GM19395 (cell line): ENCODE data around the gene HYAL2.
A peak's percentile ranks its signal among the peaks of the same experiment; 100 is the strongest.
"Not testable (repeated sequence)": the region's sequence is repeated elsewhere in the genome, so short reads cannot be mapped to it uniquely, and the experiment has no call there.

Experiments
- ATAC-seq: cut with Tn5 transposase; IDR thresholded peaks from one replicate; pipeline ENCODE4 v1.9.1; 2021; ENCODE audit warnings: mild to moderate bottlenecking, moderate library complexity; ENCODE audit not compliant: unreplicated experiment

Gene HYAL2

DNA sequence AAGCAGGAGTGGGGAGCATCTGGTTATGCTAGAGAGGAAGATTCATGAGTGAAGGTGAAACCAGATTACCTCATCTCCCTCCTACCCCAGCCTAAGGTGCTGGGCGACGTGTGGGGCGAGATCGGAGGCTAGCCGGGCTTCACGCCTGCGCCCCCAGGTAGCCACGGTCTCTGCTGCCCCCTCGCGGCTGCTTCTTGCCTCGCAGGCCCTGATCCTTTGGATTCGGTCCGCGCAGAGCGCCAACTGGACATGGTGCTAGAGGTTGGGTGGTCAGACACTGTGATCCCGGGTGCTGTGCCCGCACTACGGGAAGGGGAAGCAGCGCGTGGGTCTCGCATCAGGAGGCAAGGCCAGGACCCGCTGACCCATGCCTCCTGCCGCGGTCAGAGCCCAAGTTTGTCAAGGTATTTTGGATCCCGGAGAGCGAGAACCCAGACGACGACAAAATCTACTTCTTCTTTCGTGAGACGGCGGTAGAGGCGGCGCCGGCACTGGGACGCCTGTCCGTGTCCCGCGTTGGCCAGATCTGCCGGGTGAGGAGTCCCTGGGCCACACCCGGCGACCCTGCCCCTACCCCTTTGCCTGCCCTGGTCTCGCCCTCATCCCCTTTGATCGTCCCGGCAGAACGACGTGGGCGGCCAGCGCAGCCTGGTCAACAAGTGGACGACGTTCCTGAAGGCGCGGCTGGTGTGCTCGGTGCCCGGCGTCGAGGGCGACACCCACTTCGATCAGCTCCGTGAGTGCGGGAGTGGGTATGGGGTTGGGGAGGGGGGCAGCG, 49.4 kb downstream of the HYAL2 start:
- peak; percentile 77 for ATAC-seq

GRCh38 chr3:50272538-50272910, 50.0 kb downstream of the HYAL2 start:
- ATAC-seq: not testable (repeated sequence)

DNA sequence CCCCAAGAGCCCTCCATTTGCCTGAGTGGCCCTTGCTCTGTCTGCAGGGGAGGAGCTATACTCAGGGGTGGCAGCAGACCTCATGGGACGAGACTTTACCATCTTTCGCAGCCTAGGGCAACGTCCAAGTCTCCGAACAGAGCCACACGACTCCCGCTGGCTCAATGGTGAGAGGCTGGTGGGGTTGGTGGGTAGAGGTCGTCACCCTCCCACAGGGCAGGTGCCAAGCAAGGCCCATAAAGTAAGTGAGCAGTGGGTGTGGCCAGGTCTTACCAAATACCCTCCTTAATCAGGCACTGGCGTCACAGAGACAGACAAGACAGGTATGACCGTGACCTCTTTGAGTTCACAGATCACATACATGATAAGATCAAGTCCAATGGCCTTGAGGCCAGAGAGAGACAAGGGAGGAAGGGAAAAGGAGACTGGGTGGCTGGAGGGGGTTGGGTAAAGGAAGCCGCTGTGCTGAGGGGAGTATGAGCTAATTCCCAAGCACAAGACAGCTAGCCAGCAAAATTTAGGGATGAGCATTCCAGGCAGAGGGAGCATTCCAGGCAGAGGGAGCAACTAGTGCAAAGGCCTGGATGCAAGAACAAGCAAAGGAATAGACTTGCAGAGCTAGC, 51.1 kb downstream of the HYAL2 start:
- ATAC-seq: no peak

GRCh38 chr3:50270422-50271224, 51.9 kb downstream of the HYAL2 start:
- ATAC-seq: no peak

DNA sequence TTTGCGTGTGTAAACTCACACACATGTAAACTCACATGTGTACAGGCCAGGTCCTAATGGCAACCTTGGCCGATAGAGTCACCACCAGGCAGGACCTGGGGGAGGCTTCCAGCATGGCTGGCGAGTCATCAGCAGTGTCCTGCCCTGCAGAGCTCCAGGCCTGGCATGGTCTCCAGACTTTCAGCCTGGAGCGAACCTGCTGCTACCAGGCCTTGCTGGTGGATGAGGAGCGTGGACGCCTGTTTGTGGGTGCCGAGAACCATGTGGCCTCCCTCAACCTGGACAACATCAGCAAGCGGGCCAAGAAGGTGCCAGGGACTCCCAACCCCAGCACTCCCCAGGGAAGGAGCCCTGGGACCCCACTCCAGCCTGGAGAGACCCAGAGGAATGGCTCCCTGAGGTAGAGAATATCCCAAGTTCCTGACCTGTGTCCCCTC, 52.5 kb downstream of the HYAL2 start:
- ATAC-seq: no peak

DNA sequence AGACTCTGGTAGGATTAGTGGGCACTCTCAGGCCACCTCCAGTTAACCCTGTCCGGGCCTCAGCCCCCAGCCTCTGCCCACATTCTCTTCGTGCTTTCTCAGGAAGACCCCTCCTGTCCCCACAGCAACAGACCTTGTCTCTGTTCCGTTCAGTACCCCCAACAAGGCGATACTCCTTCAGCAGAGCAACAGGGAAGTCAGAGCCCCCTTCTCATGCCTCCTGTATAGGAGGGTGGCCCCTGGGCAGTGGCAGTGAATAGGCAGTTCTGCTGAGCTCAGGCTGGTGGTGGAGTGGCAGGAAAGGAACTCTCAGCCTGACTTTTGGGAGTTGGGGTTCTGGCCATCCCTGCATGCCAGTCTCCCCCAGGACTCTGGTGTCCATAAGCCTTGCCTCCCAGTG, 53.1 kb downstream of the HYAL2 start:
- ATAC-seq: no peak

DNA sequence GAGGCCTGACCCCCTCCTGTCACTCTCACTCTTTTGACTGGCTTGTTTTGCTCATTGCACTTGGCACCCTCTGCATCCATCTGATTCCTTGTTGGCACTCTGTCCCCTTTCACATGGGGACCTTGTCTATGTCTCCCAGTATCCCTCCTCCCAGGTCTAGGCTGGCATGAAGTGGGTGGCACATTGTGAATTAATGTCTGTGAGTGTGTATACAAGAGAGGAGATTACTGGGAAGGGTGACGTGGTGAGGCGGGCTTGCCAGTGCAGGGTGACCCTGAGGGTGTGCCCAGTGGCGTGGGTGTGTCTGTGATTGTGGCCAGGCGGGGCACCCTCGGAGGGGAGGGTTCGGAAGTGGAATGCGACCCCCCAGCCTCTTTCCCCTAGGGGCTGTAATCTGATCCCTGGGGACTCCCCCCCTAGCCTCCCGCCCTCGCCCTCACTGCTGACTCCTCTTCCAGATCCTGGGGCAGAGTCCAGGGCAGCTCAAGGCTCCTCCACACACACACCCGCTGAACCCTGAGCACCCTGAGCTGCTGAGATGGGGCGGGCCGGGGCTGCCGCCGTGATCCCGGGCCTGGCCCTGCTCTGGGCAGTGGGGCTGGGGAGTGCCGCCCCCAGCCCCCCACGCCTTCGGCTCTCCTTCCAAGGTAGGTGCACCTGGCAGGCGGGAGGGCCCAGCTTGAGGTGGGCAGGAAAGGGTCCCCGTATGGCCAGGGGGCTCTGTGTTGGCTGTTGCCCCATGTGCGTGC, 53.7 kb downstream of the HYAL2 start, which contains the start of gene SEMA3B:
Gene SEMA3B (plus strand): TSS at position 445 of the 749 bp plus-strand sequence. CDS start 94 bp downstream, at position 539.
- ATAC-seq: no peak

- no peak for ATAC-seq
Observed at GRCh38 chr3:50268276-50268675, 54.3 kb downstream of the HYAL2 start.
